GM18951 (cell line): ENCODE data around the gene PDZD8.

Source experiments
- POLR2A ChIP-seq: IDR thresholded peaks from 4 replicates; pipeline ENCODE4 v1.6.1; 2011; ENCODE audit warnings: mild to moderate bottlenecking; ENCODE audit not compliant: insufficient read length, insufficient read depth; ENCODE audit errors: extremely low read depth
- in situ Hi-C: fragments of 300-500 bp; cut with MboI; formaldehyde crosslinking; loops from one replicate; pipeline ENCODE4 v1.12.0; 2022; ENCODE audit warnings: low sequenced_read_pairs, mixed read lengths, inconsistent platforms; ENCODE audit not compliant: unreplicated experiment

Gene PDZD8

DNA sequence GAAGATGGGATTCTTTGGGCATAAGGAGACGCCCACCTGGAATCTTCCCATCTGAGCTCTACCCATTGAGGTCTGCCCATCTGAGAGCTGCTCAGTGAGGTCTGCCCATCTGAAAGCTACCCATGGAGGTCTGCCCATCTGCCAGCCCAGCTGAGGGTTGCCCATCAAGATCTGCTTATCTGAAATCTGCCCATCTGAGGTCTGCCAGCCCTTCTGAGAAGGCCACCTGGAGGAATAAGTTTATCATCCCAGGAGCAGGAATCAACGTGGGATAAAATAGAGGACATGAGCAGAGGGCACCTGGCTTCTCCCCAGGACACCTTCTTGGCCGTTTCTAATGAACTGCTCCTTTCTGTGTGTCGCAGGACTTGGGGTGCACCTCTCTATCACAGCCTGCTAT is 35.3 kb upstream of the PDZD8 start:
- in situ Hi-C loops: no loop called here
- no peak for TF ChIP-seq POLR2A

DNA sequence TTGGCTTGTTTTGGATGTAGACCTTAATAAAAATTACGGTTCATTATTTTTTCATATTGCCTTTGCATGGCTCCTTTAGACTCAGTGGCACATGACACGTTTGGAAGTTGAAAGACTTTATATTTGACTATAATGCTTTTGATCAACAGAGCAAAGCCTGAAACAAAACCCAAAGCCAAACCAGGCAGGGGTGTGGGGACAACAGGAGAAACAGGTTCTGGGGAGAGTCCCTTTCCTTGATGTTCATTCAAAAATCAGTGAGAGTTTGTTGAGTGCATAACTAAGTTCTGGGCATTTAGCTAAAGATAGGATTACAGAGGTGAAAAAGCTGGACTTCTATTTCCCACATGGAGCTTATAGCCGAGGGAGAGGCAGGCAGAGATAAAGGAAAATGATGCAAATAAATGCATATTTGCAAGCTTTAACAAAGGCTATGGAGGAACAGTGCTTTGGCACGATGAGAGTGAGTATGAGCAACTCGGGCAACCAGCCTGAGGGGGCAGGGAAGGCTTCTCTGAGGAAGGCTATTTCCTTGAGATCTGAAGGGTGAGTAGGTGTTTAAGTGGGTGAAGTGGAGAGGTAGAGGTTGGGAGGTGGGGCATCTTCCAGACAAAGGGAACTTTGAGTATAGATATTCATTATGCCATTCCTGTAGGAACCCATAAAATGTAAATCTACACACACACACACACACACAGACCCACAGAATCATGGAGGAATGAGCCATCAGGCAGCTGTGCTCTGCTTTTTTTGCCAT is 34.5 kb upstream of the PDZD8 start:
- in situ Hi-C loops: no loop called here

DNA sequence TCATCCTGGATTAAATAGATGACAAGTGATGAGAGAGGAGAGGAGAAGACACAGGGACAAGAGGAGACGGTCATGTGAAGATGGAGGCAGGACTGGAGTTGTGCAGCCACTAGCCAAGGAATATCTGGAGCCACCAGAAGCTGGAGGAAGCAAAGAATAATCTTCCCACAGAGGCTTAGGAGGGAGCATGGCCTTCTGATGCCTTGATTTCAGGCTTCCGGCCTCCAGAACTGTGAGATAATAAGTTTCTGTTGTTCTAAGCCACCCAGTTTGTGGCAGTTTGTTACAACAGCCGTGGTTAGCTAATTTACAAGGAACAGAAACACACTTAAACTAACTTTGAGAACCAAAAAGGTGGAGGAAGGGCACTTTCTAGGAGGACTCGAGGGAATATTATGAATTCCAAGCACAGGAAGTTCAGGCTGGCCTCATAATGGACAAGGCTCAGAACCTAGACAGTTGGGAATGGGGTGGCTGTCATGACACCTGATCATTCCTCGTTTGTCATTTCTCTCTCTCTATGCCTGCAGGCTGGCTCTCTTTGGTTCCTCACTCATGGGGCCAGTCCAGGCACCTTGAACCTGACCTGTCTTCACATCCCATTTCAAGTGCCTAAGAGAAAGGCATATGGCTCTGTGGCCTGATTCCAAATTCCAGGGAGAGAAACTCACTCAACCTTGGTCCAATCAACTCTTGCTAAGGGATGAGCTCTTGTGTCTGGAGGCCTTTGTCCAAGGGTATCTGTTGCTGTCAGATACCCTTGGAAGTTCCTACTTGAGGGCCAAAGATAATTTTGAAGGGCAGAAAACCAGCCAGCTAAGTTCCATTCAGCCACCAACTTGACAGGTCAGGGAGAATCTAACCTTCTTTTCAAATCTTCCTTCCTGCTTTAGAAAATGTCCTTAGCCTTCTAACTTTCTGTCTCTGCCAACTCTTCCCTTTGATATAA is 33.5 kb upstream of the PDZD8 start:
- no peak for TF ChIP-seq POLR2A
- in situ Hi-C loops: no loop called here

More for the DNA sequence above, 34.5 kb upstream of the PDZD8 start:
- no peak for TF ChIP-seq POLR2A

GRCh38 chr10:117405730-117406129 is 30.5 kb upstream of the PDZD8 start:
- TF ChIP-seq POLR2A: no peak

DNA sequence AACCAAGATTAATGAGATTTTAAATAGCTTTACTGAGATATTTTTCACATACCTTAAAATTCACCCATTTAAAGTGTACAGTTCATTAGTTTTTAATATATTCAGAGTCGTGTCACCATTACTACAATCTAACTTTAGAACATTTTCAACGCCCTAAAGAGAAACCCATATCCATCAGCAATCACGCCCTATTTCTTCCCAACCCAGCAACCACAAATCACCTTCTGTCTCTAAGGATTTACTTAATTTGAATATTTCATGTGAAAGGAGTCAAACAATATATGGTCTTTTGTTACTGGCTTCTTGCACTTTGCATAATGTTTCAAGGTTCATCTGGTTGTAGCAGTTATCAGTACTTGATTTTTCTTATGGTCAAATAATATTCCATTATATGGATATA is 25.1 kb upstream of the PDZD8 start:
- no peak for TF ChIP-seq POLR2A
- in situ Hi-C loops: no loop called here

More at GRCh38 chr10:117405730-117406129, 30.5 kb upstream of the PDZD8 start:
- in situ Hi-C loops: no loop called here

DNA sequence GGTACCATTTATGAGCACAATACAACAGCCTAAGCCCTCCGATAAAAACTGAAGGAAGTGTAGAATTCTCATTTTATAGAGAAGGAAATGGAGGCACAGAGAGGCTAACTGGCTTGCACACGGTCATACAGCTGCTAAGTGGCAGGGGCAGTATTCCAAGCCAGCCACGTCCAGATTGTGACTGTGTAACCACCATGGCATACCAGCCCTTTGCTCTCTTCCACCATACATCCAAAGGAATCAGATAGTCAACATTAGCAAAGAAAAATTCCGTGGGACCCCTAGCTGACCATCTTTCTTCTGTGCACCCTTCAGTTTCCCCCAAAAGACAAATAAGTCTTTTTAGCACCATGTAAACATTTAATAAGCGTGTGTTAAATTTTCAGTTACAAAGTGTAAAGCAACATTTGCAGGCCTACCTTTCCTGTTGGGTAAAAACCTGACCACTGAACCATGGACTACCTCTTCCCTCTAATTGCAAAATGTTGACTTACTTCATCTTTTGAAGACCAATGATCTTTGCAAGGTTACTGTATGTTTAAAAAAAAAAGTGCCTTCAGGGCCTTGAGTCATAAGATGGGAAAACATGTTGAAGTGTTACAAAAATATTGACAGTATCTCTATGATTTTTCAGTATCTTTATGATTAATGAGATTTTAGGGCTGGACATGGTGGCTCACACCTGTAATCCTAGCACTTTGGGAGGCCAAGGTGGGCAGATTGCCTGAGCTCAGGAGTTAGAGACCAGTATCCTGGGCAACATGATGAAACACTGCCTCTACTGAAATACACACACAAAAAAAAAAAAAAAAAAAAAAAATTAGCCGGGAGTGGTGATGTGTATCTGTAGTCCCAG is 24.3 kb upstream of the PDZD8 start:
- in situ Hi-C loops: no loop called here
- TF ChIP-seq POLR2A: no peak

DNA sequence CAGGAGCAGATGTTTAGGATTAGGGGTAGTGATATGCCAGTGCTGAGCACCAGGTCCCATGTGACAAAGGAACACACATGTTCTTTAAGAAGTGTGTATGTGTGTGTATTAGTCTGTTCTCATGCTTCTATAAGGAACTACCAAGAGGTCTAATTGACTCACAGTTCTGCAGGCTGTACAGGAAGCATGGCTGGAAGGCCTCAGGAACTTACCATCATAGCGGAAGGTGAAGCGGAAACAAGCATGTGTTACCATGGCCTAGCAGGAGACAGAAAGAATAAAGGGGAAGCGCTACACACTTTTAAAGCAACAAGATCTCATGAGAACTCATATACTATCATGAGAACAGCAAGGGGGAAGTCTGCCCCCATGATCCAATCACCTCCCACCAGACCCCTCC is 22.8 kb upstream of the PDZD8 start:
- TF ChIP-seq POLR2A: no peak
- in situ Hi-C loops: no loop called here

GRCh38 chr10:117391436-117392205 is 16.4 kb upstream of the PDZD8 start:
- TF ChIP-seq POLR2A: no peak
- in situ Hi-C loops: no loop called here

DNA sequence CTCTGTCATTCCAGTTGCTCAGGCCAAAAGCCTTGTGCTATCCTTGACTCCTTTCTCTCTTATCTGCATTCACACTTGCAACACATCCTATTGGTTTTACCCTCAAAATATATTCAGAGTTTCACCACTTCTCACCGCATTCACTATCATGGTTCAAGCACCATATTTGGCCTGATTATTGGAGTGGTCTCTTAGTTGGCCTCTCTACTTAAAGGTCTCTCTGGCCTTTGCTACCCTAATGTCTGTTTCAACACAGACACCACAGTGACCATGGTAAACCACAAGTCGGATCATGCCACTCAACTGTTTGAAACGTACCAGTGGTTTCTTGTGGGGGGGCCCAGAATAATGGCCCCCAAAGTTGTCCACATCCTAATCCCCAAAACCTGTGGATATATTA is 15.2 kb upstream of the PDZD8 start:
- no peak for TF ChIP-seq POLR2A
- in situ Hi-C loops: no loop called here

DNA sequence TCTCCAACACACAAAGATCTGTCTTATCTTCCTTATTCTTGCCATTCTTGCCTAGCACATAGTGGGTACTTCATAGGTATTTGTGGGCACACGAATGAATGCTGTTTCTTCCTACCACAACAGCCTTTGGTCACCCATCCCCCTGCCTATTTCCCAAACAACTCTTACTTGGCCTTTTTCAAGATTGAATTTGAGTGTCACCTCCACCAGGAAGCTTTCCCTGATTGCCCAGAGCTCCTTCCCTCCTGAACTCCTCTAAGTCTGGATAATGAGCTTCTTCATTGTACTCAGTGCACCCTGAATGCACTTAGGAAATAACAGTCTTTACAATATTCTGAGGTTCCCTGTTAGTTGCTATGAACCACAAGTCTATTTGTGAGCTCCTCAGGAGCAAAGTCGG is 11.6 kb upstream of the PDZD8 start:
- TF ChIP-seq POLR2A: no peak
- in situ Hi-C loops: no loop called here

- in situ Hi-C loops: no loop called here
These were observed 7.6 kb upstream of the PDZD8 start for GRCh38 chr10:117382861-117383260.

More at GRCh38 chr10:117382861-117383260, 7.6 kb upstream of the PDZD8 start:
- TF ChIP-seq POLR2A: no peak
